HG02852 (cell line): Measurements from ENCODE around the gene TMEFF2.

Source experiments
- ATAC-seq: cut with Tn5 transposase; IDR thresholded peaks from one replicate; pipeline ENCODE4 v1.9.1; 2021; ENCODE audit warnings: mild to moderate bottlenecking, moderate library complexity; ENCODE audit not compliant: unreplicated experiment

TMEFF2 gene

GRCh38 chr2:192194866-192195547 lies at the start of gene TMEFF2:
TMEFF2 (minus strand) TSS chr2:192194933; CDS start chr2:192194524, 409 bp downstream.
- peak; percentile 82 for ATAC-seq

DNA sequence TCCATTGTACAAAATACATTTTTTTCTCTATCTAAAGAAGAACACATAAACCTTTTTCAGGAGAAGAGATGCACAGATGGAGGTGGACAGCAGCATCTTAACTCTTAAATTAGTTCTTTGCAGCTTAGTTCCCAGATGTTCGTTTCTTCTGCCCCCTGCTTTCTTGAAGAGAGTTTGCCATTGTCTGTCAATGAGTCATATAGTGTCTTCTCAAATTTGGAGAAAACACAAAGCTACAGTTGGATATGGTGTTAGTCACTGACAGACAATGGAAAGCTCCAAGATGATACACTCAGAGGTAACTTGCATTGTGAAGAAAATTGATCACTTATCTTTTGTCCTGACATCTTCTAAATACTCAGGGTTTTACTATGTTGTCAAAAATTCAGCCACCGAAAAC lies 48.8 kb upstream of the TMEFF2 start:
- no peak for ATAC-seq

GRCh38 chr2:192236136-192236535 lies 41.4 kb upstream of the TMEFF2 start:
- ATAC-seq: no peak

DNA sequence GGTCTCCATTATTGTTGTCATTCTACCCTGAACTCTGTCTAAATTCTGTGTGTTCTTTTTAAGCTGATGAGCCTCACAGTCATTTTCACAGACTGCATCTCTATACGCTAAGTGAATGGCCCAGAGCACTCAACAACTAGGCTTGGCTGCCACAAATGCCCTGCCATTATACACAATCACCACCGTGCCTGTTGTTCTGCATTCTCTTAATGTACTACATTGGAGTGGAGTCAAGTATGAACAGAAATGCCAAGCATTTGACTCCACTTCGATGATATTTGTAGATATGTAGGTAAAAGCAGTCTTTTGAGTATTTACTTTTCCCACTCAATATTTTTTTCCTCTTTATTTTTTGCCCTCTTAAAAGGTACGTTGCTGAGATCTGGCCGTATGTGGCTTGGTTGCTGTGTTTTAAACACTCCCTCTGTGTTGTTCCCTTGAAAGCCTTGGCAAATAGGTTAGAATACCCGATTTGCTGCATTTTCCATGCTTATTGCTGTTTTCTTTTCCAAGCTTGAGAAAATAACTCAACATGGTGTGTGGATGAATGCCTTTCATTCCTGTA lies 36.2 kb upstream of the TMEFF2 start:
- no peak for ATAC-seq

- no peak for ATAC-seq
Measured at GRCh38 chr2:192228685-192229084, 34.0 kb upstream of the TMEFF2 start.

- no peak for ATAC-seq
Measured at GRCh38 chr2:192218970-192219369, 24.2 kb upstream of the TMEFF2 start.

DNA sequence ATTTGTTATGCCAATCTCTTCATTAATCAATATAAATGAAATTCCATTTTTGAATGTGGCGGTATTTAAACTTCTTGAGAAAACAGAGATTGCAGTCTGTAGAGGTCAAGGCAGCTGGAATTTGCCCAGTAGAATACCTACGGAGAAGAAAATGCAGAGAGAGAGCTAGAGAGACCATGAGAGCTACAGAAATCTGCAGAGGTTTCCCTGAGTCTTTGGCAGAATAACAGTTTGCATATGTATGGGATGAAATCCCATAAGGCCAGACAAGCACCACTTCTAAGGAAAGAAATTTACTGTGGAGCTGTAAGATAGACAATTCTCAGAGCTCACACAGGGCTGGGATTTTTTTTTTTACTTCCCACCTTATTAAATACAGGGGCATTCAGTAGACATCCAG lies 23.6 kb upstream of the TMEFF2 start:
- ATAC-seq: no peak

- ATAC-seq: no peak
Measured at GRCh38 chr2:192216336-192216735, 21.6 kb upstream of the TMEFF2 start.

- no peak for ATAC-seq
Measured at GRCh38 chr2:192215096-192215877, 20.6 kb upstream of the TMEFF2 start.

DNA sequence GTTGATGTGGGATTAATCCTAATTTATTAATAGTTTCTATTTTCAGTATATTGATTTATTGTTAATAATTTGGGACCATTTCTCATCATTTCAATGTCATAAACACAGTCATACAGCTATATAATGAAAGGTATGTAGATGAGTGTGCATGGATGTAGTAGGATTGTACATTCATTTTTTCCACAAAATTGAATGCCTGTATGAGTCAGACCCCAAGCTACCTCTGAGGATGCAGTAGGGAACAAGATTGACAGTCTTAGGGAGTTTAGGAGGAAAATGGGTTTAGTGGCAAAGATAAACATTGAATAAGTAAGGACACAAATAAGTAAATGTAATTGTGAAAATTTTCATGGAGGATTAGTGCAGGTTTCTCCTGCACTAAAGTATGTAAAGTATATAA lies 14.1 kb upstream of the TMEFF2 start:
- no peak for ATAC-seq

- ATAC-seq: no peak
Measured at GRCh38 chr2:192206399-192206798, 11.7 kb upstream of the TMEFF2 start.

- no peak for ATAC-seq
Measured at GRCh38 chr2:192203876-192204275, 9.1 kb upstream of the TMEFF2 start.

GRCh38 chr2:192202373-192202772 lies 7.6 kb upstream of the TMEFF2 start:
- ATAC-seq: no peak

DNA sequence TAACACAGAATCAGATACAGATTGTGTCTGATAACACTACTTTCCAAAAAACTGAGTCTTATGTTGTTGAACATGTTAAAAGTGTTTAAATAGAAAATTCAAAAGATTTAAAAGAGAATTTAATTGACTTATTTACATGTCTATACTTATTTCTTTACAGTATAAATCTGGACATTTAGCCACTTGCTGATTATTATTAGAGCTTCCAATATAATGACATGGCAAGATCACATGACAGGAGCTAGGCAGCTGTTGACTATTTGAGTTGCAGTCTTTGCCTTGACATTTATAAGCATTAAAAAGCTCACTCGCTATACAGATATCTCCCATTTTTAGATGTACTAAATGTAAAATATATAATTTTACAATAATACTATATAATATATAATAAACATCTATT lies 6.4 kb upstream of the TMEFF2 start:
- no peak for ATAC-seq

DNA sequence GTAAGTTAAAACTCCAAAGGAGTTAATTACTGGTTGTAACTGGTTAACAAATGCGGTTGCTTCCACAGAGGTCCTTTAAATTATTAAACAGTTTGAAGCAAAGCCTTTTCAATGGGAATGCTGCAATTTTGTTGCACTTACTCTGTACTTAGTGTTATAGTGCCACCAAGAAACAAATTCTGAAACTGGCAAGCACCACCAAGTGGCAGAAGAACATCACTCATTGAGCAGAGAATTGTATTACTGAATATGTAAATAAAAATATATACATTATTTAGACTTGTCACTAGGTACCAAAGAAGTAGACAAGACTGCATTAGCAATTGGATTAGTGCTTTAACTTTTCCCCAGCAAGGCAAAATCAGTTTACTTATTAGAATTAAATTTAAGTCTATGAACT lies 2.6 kb upstream of the TMEFF2 start:
- ATAC-seq: no peak

- ATAC-seq: no peak
Measured at GRCh38 chr2:192196421-192197194, 1.9 kb upstream of the TMEFF2 start.

- peak; percentile 7 for ATAC-seq
Measured at GRCh38 chr2:192195548-192196418, 1.1 kb upstream of the TMEFF2 start.

- peak; percentile 26 for ATAC-seq
Measured at GRCh38 chr2:192194265-192194865, 368 bp downstream of the TMEFF2 start.

DNA sequence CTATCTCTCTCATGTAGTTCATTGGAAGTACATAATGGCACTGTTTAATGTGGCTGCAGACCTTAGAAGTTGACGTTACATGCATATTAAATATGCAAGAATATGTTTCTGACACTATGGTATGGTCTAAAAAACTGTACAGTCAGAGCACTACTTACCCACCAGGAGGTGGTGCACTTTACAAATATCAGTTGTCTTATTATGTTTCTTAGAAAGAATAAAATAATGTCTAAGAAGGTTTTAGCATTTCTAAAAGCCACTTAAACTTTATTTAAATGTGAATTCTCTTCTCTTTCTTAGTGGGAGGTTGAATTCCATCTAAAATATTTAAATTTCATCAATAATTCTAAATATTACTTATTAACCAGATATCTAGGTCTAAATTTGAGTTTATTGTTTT lies 4.3 kb downstream of the TMEFF2 start:
- ATAC-seq: no peak

- ATAC-seq: no peak
Measured at GRCh38 chr2:192186806-192187205, 7.9 kb downstream of the TMEFF2 start.
